Pancreas (tissue), 10 donors: Measurements from ENCODE around the gene SETD1A. TPM values are rescaled to one million over a fixed set of nuclear protein-coding genes. Genes with fewer than 3 reads are reported as not detected.

Experiments used
- ATAC-seq, 4 donors: fragments of 200-7000 bp; cut with Tn5 transposase; one replicate each; pipeline versions ENCODE4 v1.8.0 to v1.9.1; 2020; ENCODE audit warnings: mild to moderate bottlenecking in 4 of 4, moderate library complexity in 4 of 4
- DNase-seq, 6 donors: peaks; one replicate each; pipeline ENCODE4 v3.0.0-alpha.2; 2020
- FAIRE-seq: peaks from 2 replicates; lab custom pipeline; 2012; peaks lifted over from hg19 to GRCh38; lab: Jason Lieb, UNC
- H3K27ac ChIP-seq, 4 donors: fragments of 200-600 bp; sonication (generic); 1 replicate in 3 of 4; 2 replicates in 1 of 4; pipeline versions ENCODE4 v1.5.0 to v1.8.0; 2020
- H3K27me3 ChIP-seq, 4 donors: fragments of 200-600 bp; one replicate each; pipeline ENCODE4 v1.8.0; 2021
- H3K36me3 ChIP-seq, 3 donors: fragments of 200-600 bp; sonication (generic) in 1 of 3; one replicate each; pipeline versions ENCODE4 v1.5.0 to v1.8.0; 2020 to 2021
- H3K4me1 ChIP-seq, 3 donors: fragments of 200-600 bp; one replicate each; pipeline ENCODE4 v1.8.0; 2021
- H3K4me3 ChIP-seq, 4 donors: fragments of 200-600 bp; sonication (generic) in 2 of 4; one replicate each; pipeline versions ENCODE4 v1.5.0 to v1.8.0; 2020 to 2021
- H3K9me3 ChIP-seq, 4 donors: fragments of 200-600 bp; one replicate each; pipeline ENCODE4 v1.8.0; 2021
- CTCF ChIP-seq, 4 donors: fragments of 200-600 bp; sonication (generic) in 3 of 4; IDR thresholded peaks; one replicate each; pipeline versions ENCODE4 v1.5.0 to v1.8.0; 2021; ENCODE audit warnings: antibody characterized with exemption in 4 of 4
- WGBS, 2 donors: extraction: QIAGEN DNeasy Blood & Tissue Kit; methylation state at CpG; one replicate each; pipeline ENCODE4 v1.1.7; 2013; 5-methylcytosine and 5-hydroxymethylcytosine counted together
- intact Hi-C, 3 donors: fragments of 100-400 bp; cut with DNase I; formaldehyde crosslinking; loops; one replicate each; pipeline versions ENCODE4 v1.11.1 to v1.14.2; 2022
- polyA plus RNA-seq, 2 donors: library from polyadenylated mRNA; stranded (reverse); fragments of 200-250 nt; gene quantifications; one replicate each; pipeline ENCODE4 v1.2.3, GENCODE V29; 2013
- total RNA-seq, 6 donors: library from RNA; stranded (reverse); fragmentation: NEBNext Ultra II Directional in 4 of 6; extraction: Animal tissue kit (Norgen Biotek cat#: 25700) in 4 of 6; gene quantifications; one replicate each; pipeline versions ENCODE4 v1.2.1 to v1.2.4, GENCODE V29; 2021 to 2023
- donor health status: healthy with polysubstance abuse.
- donor health status: DM: no; HTN: no; CAD: no; lungs with moderate emphysema.
- donor health status: DM: no; HTN: no; CAD: no.
- donor health status: control.
- donor health status: control.
- donor health status: Bipolar disorder and iron deficiency.
- donor health status: DM: yes; HTN: yes; CAD: no.
- donor health status: DM: no; HTN: no; CAD: no.
- donor health status: DM: no; HTN: no; CAD: no.
- donor health status: DM: yes; HTN: yes; CAD: no.

The SETD1A gene
- total and polyA plus RNA-seq, 8 donors, result 6.5 to 17.9 (median 8.5) TPM

GRCh38 chr16:30953111-30953510 is 4.4 kb upstream of the SETD1A start:
- intact Hi-C loops, result no loop called here
- no peak for ATAC-seq
- Histone ChIP-seq H3K4me1 (peaks cover 0 to 7% (median 0%) of the 10 kb centered on the region in 3 donors), H3K9me3 (no peaks in the 10 kb centered on the region), H3K36me3 (no peaks in the 10 kb centered on the region), H3K27ac (no peak overlapping the region), H3K4me3 (no peak overlapping the region), H3K27me3 (no peaks in the 10 kb centered on the region)
- WGBS, 2 donors, result 81 to 87% methylated on average over 9 of the region's 9 CpGs
- no peak for FAIRE-seq
- no peak for TF ChIP-seq CTCF (IDR thresholded peaks at IDR 0.05)
- DNase-seq, result no peak

- peaks cover 0 to 7% (median 0%) of the 10 kb centered on the region in 3 donors for H3K4me1 ChIP-seq
- FAIRE-seq (no peak), ATAC-seq (no peak), DNase-seq (peak in 4 of 6 donors; percentile 32 to 62 (median 56))
- no peak overlapping the region for H3K4me3 ChIP-seq
- H3K9me3 ChIP-seq, result no peaks in the 10 kb centered on the region
- WGBS, 2 donors, result 44 to 46% methylated on average over 15 of the region's 15 CpGs
- H3K27me3 ChIP-seq, result no peaks in the 10 kb centered on the region
- intact Hi-C loops, result no loop called here
- no peak overlapping the region for H3K27ac ChIP-seq
- peak; percentile 12 to 36 (median 24) for TF ChIP-seq CTCF (IDR thresholded peaks at IDR 0.05)
- H3K36me3 ChIP-seq, result no peaks in the 10 kb centered on the region
Measured at GRCh38 chr16:30953511-30954124, 3.9 kb upstream of the SETD1A start.

- 71 to 78% methylated on average over 8 of the region's 8 CpGs for WGBS, 2 donors
- H3K4me1 ChIP-seq, result peaks cover 0 to 11% (median 3%) of the 10 kb centered on the region in 3 donors
- no peak for TF ChIP-seq CTCF (IDR thresholded peaks at IDR 0.05)
- FAIRE-seq, result no peak
- H3K27ac ChIP-seq, result no peak overlapping the region
- no peak for DNase-seq
- ATAC-seq, result no peak
- no peaks in the 10 kb centered on the region for H3K9me3 ChIP-seq
- no peaks in the 10 kb centered on the region for H3K27me3 ChIP-seq
- H3K36me3 ChIP-seq, result no peaks in the 10 kb centered on the region
- intact Hi-C loops, result no loop called here
- no peak overlapping the region for H3K4me3 ChIP-seq
Measured at GRCh38 chr16:30954993-30955392, 2.6 kb upstream of the SETD1A start.

- Histone ChIP-seq H3K36me3 (peaks cover 0 to 14% (median 6%) of the 10 kb centered on the region in 3 donors), H3K4me3 (peak overlapping the region; percentile 68 to 82 (median 76)), H3K4me1 (peaks cover 0 to 6% (median 3%) of the 10 kb centered on the region in 3 donors), H3K9me3 (no peaks in the 10 kb centered on the region), H3K27ac (peak overlapping the region; percentile 93 to 98 (median 95)), H3K27me3 (no peaks in the 10 kb centered on the region)
- intact Hi-C loops, result no loop called here
- DNase-seq, result peak; percentile 71 to 92 (median 86)
- 23 to 25% methylated on average over 42 of the region's 42 CpGs for WGBS, 2 donors
- ATAC-seq, result peak; percentile 68 to 85 (median 76)
- TF ChIP-seq CTCF (IDR thresholded peaks at IDR 0.05), result no peak
- no peak for FAIRE-seq
Measured at GRCh38 chr16:30956601-30957455, 726 bp upstream of the SETD1A start.
